ENCODE measurements around the gene GNG12. TPM values are rescaled to one million over a fixed set of nuclear protein-coding genes. Genes with fewer than 3 reads are reported as not detected.

GNG12 gene
- total RNA-seq, 6 experiments from 2014 or later = 172 to 229 (median 198) TPM

DNA sequence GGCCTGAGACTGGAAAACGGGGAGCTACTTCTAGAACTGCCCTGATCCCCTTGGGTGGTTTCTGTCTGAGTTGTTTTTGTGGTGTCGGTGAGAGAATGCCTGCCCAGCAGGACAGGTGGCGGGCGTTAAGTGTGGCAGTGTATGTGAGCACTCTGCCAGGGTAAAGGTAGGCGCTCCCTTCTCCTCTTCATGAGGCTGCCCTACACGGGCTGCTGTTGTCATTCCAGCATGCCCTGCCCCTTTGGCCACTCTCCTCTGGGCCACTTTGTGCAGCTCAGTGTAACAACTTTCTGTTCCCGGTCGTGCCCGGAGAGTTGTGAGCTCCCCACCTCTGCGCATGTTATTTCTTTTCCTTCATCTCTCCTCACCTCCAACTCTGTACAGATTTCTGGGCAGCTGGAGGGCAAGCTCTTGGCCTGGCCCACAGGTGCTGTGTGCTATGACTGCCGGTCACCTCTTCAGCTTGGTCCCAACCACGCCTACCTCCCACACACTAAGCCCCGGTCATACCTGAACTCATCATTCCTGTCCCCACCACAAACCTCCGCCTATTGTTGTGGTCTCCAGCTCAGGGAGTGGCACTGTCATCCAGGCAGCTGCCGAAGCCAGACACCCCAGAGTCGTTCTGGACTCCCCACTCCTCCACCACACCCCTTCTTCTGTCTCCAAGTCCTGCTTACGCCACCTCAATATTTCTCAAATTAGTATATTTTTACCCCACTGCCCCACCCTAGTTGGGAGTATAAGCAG is 79.3 kb downstream of the GNG12 start:
- H3K36me3 Mint-ChIP-seq (ENCODE audit: low read depth) = peaks cover 32% of the 10 kb centered on the region
- no peaks in the 10 kb centered on the region; the same call in none of the 2 replicates for H3K27me3 Mint-ChIP-seq (ENCODE audit: insufficient read depth)
- peaks cover 87% of the 10 kb centered on the region for H3K4me1 Mint-ChIP-seq (ENCODE audit: low read depth)
- no peak for DNase-seq
- H3K9me3 Mint-ChIP-seq = no peaks in the 10 kb centered on the region
- peak overlapping the region; percentile 59 for H3K27ac Mint-ChIP-seq
- no peak overlapping the region for H3K4me3 Mint-ChIP-seq
- TF ChIP-seq, protein P1, sequence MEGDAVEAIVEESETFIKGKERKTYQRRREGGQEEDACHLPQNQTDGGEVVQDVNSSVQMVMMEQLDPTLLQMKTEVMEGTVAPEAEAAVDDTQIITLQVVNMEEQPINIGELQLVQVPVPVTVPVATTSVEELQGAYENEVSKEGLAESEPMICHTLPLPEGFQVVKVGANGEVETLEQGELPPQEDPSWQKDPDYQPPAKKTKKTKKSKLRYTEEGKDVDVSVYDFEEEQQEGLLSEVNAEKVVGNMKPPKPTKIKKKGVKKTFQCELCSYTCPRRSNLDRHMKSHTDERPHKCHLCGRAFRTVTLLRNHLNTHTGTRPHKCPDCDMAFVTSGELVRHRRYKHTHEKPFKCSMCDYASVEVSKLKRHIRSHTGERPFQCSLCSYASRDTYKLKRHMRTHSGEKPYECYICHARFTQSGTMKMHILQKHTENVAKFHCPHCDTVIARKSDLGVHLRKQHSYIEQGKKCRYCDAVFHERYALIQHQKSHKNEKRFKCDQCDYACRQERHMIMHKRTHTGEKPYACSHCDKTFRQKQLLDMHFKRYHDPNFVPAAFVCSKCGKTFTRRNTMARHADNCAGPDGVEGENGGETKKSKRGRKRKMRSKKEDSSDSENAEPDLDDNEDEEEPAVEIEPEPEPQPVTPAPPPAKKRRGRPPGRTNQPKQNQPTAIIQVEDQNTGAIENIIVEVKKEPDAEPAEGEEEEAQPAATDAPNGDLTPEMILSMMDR (IDR thresholded peaks at IDR 0.05) = no peak

DNA sequence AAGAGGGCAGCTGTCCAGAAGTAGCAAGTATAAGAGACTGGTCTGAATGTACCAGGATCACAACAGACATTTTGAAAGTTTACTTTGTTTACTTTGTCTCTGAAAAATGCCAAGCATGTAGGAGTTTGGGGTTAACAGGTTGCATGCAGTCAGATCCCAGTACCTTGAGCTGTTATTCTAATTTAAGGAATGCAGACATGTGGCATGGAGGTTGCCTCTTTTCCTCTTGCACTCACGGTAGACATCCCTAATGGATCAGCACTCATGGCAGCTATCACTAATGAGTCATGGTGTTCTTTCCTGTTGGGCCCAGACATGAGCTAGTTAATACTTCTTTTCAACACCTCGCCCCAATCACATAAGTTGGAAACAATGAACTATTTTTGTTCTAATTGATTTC is 81.0 kb downstream of the GNG12 start:
- Mint-ChIP-seq H3K36me3 (ENCODE audit: low read depth) (peaks cover 32% of the 10 kb centered on the region), H3K27ac (peak overlapping the region; percentile 69), H3K4me3 (no peak overlapping the region; the same call in 1 of the 2 replicates), H3K27me3 (ENCODE audit: insufficient read depth) (no peaks in the 10 kb centered on the region; the same call in none of the 2 replicates), H3K4me1 (ENCODE audit: low read depth) (peaks cover 95% of the 10 kb centered on the region), H3K9me3 (no peaks in the 10 kb centered on the region)
- DNase-seq = no peak
- TF ChIP-seq, protein P1 (IDR thresholded peaks at IDR 0.05) = no peak

DNA sequence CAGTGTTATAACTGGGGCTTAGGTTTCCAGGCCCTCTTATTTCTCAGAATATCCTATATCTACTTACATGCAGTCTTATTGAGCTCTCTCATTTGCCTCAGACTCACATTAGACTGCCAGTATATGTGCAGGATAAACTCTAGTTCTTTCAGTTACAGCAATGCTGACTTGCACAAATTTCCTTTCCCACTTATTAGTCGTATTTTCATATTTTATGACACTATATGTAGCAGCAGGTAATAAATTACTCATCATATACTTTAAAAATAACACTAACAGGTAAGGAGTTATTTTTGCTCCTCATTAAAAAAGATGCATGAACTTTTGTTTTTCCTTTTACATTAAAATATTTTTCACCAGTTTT is 82.6 kb downstream of the GNG12 start:
- peaks cover 21% of the 10 kb centered on the region for H3K36me3 Mint-ChIP-seq (ENCODE audit: low read depth)

DNA sequence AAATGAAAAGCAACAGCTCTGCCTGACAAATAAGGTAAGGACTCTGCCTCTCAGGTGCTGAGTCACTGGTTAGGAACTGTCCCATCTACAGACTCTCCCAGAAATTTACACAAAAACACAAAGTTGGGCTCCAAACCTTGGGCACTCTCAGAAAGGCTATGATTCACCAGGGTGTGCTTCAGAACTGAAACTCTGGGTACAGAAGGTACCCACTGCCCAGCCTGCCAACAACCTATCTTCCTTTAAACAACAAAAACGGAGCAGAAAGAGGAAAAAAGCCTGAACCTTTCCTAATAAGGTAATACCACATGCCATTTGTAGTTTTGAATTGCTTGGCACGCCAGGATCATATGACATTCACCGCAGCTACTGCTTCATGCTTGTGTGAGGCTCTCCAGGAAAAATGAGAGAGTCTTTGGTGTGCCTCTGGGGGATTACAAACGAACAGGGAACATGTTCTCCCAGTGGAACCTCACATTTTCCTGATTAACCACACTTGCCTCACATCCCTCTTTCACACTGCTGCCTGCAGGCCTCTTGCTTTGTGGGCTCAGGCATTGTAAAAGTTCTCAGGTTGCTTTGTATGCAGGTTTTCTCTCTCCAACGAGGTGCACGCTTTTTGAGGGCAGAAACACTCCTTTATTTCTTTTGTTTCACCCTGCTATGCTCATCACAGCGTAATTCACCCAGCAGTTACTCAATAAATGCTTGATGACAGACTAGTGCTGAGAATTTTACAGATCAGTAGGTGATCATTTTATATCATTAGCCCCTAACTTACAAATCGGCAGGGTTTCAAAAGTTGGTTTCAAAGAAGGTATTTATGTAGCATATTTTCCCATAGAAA is 83.2 kb downstream of the GNG12 start:
- Mint-ChIP-seq H3K4me3 (peak overlapping the region; percentile 70), H3K36me3 (ENCODE audit: low read depth) (peaks cover 17% of the 10 kb centered on the region), H3K4me1 (ENCODE audit: low read depth) (peaks cover 94% of the 10 kb centered on the region), H3K27ac (peak overlapping the region; percentile 84), H3K9me3 (no peaks in the 10 kb centered on the region), H3K27me3 (ENCODE audit: insufficient read depth) (no peaks in the 10 kb centered on the region; the same call in none of the 2 replicates)
- DNase-seq = peak; percentile 77
- TF ChIP-seq, protein P1 (IDR thresholded peaks at IDR 0.05) = no peak

More for the DNA sequence above, 82.6 kb downstream of the GNG12 start:
- H3K27ac Mint-ChIP-seq = peak overlapping the region; percentile 84
- no peaks in the 10 kb centered on the region for H3K9me3 Mint-ChIP-seq
- H3K27me3 Mint-ChIP-seq (ENCODE audit: insufficient read depth) = no peaks in the 10 kb centered on the region; the same call in none of the 2 replicates
- peaks cover 100% of the 10 kb centered on the region for H3K4me1 Mint-ChIP-seq (ENCODE audit: low read depth)
- TF ChIP-seq, protein P1 (IDR thresholded peaks at IDR 0.05) = no peak
- H3K4me3 Mint-ChIP-seq = peak overlapping the region; percentile 70
- no peak for DNase-seq

DNA sequence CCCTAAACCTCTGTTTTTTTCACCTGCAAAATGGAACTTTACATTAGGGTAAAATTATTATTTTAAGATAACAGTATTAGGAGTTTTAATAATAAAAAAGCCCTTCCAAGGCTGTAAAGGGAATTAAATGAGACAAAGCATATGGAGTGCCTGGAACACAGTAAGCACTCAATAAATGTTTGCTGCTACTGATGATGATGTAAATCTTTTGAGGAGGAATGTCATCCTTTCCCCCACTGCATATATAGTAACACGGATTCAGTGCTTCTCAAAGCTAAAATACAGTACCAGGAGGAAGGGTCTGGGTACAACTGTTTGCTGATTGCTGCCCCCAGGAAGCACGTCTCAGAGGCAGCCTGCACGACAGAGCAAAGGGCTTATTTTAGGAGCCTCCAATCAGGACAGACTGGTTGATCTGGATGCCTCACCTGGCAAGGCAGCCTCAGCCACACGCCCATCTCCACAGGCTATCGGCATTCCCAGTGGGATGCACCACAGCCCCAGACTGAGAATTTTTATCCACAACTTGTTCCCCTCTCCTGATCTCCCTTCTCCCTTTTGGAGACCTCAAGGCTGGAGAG is 83.9 kb downstream of the GNG12 start:
- TF ChIP-seq, protein P1 (IDR thresholded peaks at IDR 0.05) = no peak
- peak overlapping the region; percentile 84 for H3K27ac Mint-ChIP-seq

More for the DNA sequence above, 83.9 kb downstream of the GNG12 start:
- Mint-ChIP-seq H3K27me3 (ENCODE audit: insufficient read depth) (peaks cover 1% of the 10 kb centered on the region), H3K36me3 (ENCODE audit: low read depth) (peaks cover 10% of the 10 kb centered on the region), H3K4me1 (ENCODE audit: low read depth) (peaks cover 92% of the 10 kb centered on the region), H3K9me3 (no peaks in the 10 kb centered on the region), H3K4me3 (peak overlapping the region; percentile 70)
- DNase-seq = no peak
